Stimulated activated CD8-positive, alpha-beta memory T cell treated with anti-CD3 and anti-CD28 coated beads, Interleukin-7, amount 100 ng/mL, for 4 hours (primary cell): ENCODE results near the gene CPLANE2.
A peak's percentile ranks its signal among the peaks of the same experiment; 100 is the strongest.

Experiments
- DNase-seq, 2 donors: peaks; one replicate each; pipeline ENCODE4 v3.0.0-alpha.2; 2020; ENCODE audit warnings: low read depth in 2 of 2

The CPLANE2 gene

DNA sequence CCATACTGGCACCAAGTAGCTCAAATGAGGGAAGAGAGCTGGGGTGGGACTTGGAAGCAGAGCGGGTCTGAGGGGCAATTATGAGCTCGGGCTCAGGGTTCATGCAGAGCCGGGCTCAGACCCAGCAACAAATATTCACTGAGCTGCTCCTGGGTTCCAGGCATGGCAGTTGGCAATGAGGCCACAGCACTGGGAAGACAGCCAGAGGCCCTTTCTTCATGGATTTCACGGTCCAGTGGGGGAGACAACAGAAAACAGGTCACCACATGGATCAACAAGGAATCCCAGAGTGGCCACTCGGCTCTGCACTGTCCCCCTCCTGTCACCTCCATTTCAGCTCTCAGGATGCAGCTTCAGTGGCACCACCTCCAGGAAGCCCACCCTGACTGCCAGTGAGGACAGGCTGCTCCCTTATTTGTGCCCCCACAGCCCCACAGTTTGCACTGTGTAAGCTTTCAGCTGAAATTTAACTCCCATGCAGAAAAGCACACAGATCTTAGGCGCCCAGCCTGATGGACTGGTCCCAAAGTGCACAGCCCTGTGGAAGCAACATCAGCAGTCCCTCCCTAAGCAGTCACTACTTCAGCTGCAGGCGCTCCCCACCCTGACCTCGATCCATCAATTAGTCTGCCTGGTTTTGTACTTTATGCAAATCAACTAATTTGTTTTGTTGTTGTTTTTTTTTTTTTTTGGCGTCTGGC lies 46.9 kb downstream of the CPLANE2 start:
- no peak for DNase-seq

DNA sequence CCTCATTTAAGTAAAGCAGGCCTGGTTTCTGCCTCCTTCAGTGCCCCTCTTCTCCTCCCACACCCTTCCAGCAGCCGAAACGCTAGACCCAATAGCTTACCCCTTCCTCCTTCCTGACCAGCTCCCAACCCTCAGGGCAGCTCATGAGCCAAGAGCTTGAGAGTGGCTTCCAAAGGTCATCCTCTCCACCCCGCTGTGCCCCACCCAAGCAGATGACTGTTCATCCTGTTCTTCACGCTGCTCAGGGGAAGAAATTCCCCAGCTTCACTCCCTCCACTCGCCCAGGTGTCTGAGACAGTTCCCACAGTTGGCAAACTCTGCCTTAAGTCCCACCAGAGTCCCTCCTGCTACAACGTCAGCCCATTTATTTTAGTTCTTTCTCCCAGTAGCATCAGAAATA lies 48.0 kb downstream of the CPLANE2 start:
- DNase-seq, result no peak

DNA sequence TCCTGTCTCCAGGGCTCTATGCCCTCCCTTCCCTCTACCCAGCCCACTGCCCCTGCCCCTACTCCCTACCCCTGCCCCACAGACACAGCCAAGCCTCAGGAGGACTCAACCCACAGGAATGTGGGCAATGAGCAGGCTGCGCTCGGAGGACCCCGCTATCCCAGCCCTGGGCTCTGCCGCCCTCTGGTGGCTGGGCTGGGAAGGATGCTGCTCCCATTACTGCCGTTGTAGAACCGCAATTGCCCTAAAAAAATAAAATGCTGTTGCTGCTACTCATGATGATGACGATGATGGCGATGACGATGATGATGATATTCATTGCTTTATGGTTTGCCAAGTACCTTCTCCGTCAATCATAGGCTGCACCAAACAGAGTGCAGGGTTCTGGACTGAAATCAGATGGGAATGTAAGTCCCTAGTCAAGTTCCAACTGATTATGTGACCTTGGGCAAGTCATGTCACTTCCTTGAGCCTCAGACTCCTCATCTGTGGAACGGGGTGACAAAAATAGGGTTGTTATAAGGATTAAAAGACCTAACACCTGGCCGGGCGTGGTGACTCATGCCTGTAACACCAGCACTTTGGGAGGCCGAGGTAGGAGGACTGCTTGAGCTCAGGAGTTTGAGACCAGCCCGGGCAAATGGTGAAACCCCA lies 49.1 kb downstream of the CPLANE2 start:
- DNase-seq, result peak; percentile 43 to 58

DNA sequence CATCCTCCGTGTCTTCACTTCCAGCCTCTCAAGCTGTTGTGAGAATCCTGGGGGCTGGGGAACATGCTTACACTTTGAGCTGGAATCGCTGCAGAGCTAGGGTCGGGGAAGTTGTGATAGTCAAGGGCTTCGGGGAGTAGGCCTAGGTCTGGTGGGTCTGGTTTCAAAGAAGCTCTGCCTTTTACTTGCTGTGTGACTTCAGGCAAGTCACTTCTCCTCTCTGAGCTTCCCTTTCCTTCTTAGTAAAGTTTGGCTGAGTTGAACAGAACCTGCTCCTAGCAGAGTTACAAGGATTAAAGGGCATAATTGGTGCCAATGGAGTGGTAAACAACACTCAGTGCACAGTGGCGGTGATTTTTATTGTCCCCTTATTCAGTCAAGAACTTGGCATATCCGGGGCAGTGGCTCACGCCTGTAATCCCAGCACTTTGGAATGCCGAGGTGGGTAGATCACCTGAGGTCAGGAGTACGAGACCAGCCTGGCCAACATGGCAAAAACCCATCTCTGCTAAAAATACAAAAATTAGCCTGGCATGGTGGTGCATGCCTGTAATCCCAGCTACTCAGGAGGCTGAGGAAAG lies 50.2 kb downstream of the CPLANE2 start:
- no peak for DNase-seq

DNA sequence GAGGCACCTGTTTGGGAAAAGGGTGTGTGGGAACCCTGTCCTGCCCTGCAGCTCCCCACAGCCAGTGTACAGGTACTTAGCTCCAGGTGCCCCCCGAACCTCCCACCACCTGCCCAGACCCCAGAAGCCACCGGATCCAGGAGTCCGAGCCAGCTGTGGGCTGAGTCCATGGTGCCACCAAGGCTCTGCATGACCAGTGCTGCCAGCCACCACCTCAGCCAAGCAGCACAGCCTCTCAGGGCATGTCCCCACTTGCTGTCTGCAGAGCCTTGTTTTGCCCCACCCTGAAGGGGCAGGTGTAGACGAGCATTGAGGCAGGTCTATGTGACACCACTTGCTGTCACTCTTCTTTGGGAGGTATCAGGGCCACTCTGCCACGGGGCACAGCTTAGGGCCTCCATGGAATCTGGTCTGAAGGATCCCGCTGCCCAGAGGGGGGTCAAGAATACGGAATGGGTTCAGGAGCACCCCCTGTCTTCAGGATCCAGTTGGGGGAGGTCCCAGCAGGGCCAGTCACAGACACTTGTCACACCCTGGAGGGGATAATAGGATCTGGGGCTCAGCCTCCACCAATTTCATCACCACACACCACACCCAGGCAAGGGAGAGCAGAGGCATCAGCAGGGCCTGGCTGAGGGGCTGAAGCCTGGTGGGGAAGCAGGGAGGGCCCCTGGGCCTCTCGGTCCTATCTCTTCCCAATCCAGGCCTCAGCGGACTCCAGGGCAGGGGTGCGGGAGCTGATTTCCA lies 52.3 kb downstream of the CPLANE2 start:
- DNase-seq, result no peak

DNA sequence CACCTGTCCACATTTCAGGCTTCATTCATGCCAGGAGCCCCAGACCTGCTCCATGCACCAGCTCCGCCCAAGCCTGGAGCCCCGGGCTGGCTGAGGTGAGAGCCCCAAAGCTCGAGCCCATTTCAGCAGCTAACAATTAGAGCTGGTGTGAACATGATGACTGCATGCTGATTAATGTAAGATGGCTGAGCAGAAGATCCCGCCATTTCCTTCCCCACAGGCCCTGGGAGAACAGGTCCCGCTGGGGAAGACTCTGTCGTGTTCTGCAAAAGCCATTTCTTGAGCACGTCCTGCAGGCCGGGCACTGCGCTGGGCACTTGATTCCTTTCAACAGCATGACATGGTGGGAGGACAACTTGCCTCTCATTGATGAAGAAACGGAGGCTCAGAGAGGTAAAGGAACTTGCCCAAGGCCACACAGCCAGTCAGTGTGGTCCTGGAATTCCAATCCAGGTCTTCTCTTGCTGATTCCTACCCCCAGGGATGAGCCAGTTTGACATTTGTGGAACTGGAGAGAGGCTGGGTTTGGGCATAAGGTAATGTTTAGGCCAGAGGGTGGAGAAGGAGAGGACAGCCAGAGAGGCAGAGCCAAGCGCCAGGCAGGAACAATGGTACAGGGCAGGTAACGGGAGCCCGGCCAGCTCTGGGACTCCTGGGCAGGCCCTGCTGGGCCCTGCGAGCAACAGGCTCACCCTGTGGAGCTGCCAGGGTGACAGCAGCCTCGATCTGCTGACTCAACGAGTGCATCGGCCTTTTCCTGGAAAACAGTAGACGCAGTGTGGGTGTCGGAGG lies 53.0 kb downstream of the CPLANE2 start:
- no peak for DNase-seq

DNA sequence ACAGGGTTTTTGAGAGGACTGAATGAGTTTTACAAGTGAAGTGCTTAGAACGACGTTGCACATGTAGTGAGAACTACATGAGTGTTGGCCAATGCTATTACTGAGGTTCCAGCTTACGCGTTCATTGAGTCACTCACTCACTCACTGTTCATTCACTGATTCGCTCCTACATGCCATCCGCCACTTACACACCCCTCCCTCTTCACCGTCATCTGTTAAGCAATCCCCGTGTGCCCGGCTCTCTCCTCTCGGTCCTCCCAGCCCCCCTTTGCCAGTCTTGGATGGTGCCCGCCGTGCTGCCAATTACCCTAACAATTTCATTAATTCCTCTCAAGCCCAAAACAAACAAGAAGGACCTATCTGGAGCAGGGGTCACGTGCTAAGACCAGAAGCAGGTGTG lies 53.8 kb downstream of the CPLANE2 start:
- DNase-seq, result no peak

DNA sequence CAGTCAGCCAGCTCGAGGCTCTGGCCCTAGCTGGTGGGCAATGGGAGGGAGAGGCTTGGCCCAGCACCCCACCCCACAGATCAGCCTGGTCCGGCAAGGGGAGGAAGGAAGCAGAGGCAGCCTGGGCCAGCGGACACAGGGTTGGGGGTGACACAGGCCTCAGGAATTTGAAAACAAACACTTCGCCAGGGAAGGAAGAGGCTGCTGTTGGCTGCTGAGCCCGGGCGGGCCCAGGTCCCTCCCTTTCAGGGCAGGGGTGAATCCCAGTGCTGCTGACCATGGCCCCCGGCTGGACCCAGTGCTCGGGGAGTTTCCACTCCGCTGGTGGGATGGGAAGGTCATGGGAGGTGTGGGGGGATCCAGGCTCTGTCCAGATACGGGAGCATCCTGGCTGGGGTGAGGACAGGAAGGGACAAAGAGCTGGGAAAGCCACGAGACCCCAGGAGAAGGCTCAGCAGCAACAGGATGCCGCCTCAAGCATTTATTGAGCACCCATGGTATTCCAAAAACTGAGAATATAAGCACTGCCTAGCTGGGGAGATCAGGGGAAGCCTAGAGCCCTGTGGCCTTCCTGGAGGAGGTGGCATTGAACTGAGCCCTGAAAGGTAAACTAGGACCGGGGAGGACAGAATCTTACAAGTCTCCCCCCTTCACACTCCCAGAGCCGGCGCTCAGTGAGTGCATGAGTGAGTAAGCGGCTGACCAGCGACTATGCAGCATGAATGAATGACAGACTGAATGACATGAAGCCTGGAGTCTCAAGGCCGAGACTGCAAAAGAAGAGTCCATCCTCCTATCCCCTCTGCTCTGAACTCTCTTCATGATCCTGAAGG lies 54.9 kb downstream of the CPLANE2 start:
- no peak for DNase-seq
